ENCODE data around the gene TOR1A. TPM values are rescaled to one million over a fixed set of nuclear protein-coding genes. Genes with fewer than 3 reads are reported as not detected.

TOR1A gene
- total RNA-seq, 1 experiment from 2014 or later = 24.4 TPM

- Histone ChIP-seq H3K9ac (ENCODE audit: low read length) (no peak overlapping the region), H4K20me1 (ENCODE audit: insufficient read depth) (no peaks in the 10 kb centered on the region), H3K36me3 (ENCODE audit: control insufficient read depth in 1 of 2, insufficient read depth in 2 of 2, low read length in 2 of 2) (peaks cover 0 to 3% of the 10 kb centered on the region in 2 experiments; a peak in 1 of 4 replicates), H3K4me2 (ENCODE audit: low read length) (no peak overlapping the region), H3K79me2 (ENCODE audit: insufficient read depth, low read length) (no peaks in the 10 kb centered on the region), H2AFZ (ENCODE audit: low read depth, low read length, poor library complexity, severe bottlenecking) (no peak overlapping the region), H3K9me2 (ENCODE audit: insufficient read depth) (no peaks in the 10 kb centered on the region), H3K4me3 (replicated peaks in 1 of 2; ENCODE audit: low read depth in 1 of 2, low read length in 2 of 2) (no peak overlapping the region), H3K27me3 (ENCODE audit: insufficient read depth, low read length) (no peaks in the 10 kb centered on the region), H3K27ac (ENCODE audit: low read depth, low read length) (no peak overlapping the region), H3K4me1 (ENCODE audit: control insufficient read depth in 1 of 2, insufficient read depth in 2 of 2, low read length in 2 of 2) (no peaks in the 10 kb centered on the region), H3K9me3 (ENCODE audit: control insufficient read depth in 1 of 2, insufficient read depth in 1 of 2, low read depth in 1 of 2, low read length in 2 of 2) (no peaks in the 10 kb centered on the region)
- ATAC-seq (no peak), DNase-seq (ENCODE audit: low read depth, low spot score) (no peak)
- intact Hi-C loops (cut with micrococcal nuclease) = no loop called here
- POLR2A ChIA-PET = no interaction called here
- TF ChIP-seq EZH2 (IDR thresholded peaks at IDR 0.05) (no peak), SIN3A (IDR thresholded peaks at IDR 0.05; ENCODE audit: low read depth) (no peak)
- no TSS peak for BruUV-seq (replicated peaks)
- RAD21 ChIA-PET (ENCODE audit: low non-redundant PET in 1 of 2, low total read pairs in 2 of 2, uncharacterized antibody in 2 of 2, unreplicated experiment in 2 of 2) = no interaction called here
- CTCF ChIA-PET = no interaction called here
Observed at GRCh38 chr9:129858167-129858962, 34.4 kb upstream of the TOR1A start.

GRCh38 chr9:129857207-129857606 lies 33.3 kb upstream of the TOR1A start:
- H3K9me2 ChIP-seq (ENCODE audit: insufficient read depth) = no peaks in the 10 kb centered on the region
- H3K27ac ChIP-seq (ENCODE audit: low read depth, low read length) = no peak overlapping the region
- no peak overlapping the region for H3K9ac ChIP-seq (ENCODE audit: low read length)
- no peak for ATAC-seq
- H3K4me3 ChIP-seq (replicated peaks in 1 of 2; ENCODE audit: low read depth in 1 of 2, low read length in 2 of 2) = no peak overlapping the region
- no peaks in the 10 kb centered on the region for H4K20me1 ChIP-seq (ENCODE audit: insufficient read depth)
- H3K79me2 ChIP-seq (ENCODE audit: insufficient read depth, low read length) = no peaks in the 10 kb centered on the region
- H2AFZ ChIP-seq (ENCODE audit: low read depth, low read length, poor library complexity, severe bottlenecking) = no peak overlapping the region
- H3K36me3 ChIP-seq (ENCODE audit: control insufficient read depth in 1 of 2, insufficient read depth in 2 of 2, low read length in 2 of 2) = peaks cover 0 to 4% of the 10 kb centered on the region in 2 experiments; a peak in 1 of 4 replicates
- H3K27me3 ChIP-seq (ENCODE audit: insufficient read depth, low read length) = no peaks in the 10 kb centered on the region
- H3K9me3 ChIP-seq (ENCODE audit: control insufficient read depth in 1 of 2, insufficient read depth in 1 of 2, low read depth in 1 of 2, low read length in 2 of 2) = no peaks in the 10 kb centered on the region
- no peak for DNase-seq (ENCODE audit: low read depth, low spot score)
- no peaks in the 10 kb centered on the region for H3K4me1 ChIP-seq (ENCODE audit: control insufficient read depth in 1 of 2, insufficient read depth in 2 of 2, low read length in 2 of 2)
- CTCF ChIA-PET = no interaction called here
- TF ChIP-seq EGR1 (IDR thresholded peaks at IDR 0.05; ENCODE audit: low read depth) = no peak
- TF ChIP-seq MAX (IDR thresholded peaks at IDR 0.05) = no peak
- no peak for TF ChIP-seq CTCF (IDR thresholded peaks at IDR 0.05 in 2 of 3, conservative IDR thresholded peaks at IDR 0.05 in 1 of 3; ENCODE audit: borderline replicate concordance in 1 of 3, insufficient read depth in 1 of 3, low read depth in 2 of 3, low read length in 2 of 3)
- no peak for TF ChIP-seq TCF7L2 (IDR thresholded peaks at IDR 0.05; ENCODE audit: borderline replicate concordance, extremely low read depth, insufficient read depth, insufficient read length)
- TF ChIP-seq EZH2 (IDR thresholded peaks at IDR 0.05) = no peak
- intact Hi-C loops (cut with micrococcal nuclease) = no loop called here
- POLR2A ChIA-PET = no interaction called here
- BruUV-seq (replicated peaks) = no TSS peak
- no peak overlapping the region for H3K4me2 ChIP-seq (ENCODE audit: low read length)
- RAD21 ChIA-PET (ENCODE audit: low non-redundant PET in 1 of 2, low total read pairs in 2 of 2, uncharacterized antibody in 2 of 2, unreplicated experiment in 2 of 2) = no interaction called here
